Activated naive CD8-positive, alpha-beta T cell treated with anti-CD3 and anti-CD28 coated beads for 36 hours (primary cell): ENCODE data around the gene TRMT5. TPM values are rescaled to one million over a fixed set of nuclear protein-coding genes. Genes with fewer than 3 reads are reported as not detected.
A peak's percentile ranks its signal among the peaks of the same experiment; 100 is the strongest.

Experiments used
- DNase-seq: peaks from one replicate; pipeline ENCODE4 v3.0.0; 2021
- H3K27ac Mint-ChIP-seq: one replicate; pipeline ENCODE4 v1.8.0; 2022; ENCODE audit warnings: mild to moderate bottlenecking, moderate library complexity, mixed read lengths
- H3K27me3 Mint-ChIP-seq: one replicate; pipeline ENCODE4 v1.8.0; 2022; ENCODE audit warnings: mild to moderate bottlenecking, mixed read lengths
- H3K36me3 Mint-ChIP-seq: one replicate; pipeline ENCODE4 v1.8.0; 2021; ENCODE audit warnings: mild to moderate bottlenecking, mixed read lengths
- H3K4me1 Mint-ChIP-seq: one replicate; pipeline ENCODE4 v1.8.0; 2021; ENCODE audit warnings: mixed read lengths
- H3K4me3 Mint-ChIP-seq: one replicate; pipeline ENCODE4 v1.8.0; 2022; ENCODE audit warnings: mild to moderate bottlenecking, moderate library complexity, mixed read lengths
- H3K9me3 Mint-ChIP-seq: one replicate; pipeline ENCODE4 v1.8.0; 2022; ENCODE audit warnings: mixed read lengths
- total RNA-seq, 2 experiments: library from RNA; stranded (reverse); gene quantifications; one replicate each; pipeline ENCODE4 v1.2.3, GENCODE V29; 2021

Gene TRMT5
- total RNA-seq, 2 experiments from 2014 or later, result 20.8 to 24.8 TPM

DNA sequence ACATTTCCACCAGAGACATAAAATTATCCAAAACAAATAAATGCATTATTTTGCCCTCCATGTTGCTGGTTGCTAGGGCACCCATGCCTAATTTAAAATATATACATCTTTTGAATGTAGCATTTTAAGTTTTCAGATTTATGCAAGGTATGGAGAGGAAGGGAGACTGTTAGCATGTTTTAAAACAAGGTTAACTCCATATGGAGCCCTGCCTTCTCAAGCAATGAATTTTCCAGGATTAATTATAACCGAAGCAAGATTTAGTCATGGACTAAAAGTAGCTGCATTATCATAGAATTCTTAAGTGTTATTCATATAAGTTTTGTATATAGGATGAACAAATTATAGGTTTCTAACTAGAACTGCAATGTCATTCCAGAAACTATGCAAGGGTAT lies 37.2 kb downstream of the TRMT5 start:
- H3K4me3 Mint-ChIP-seq, result no peak overlapping the region
- H3K27ac Mint-ChIP-seq, result no peak overlapping the region
- peaks cover 27% of the 10 kb centered on the region for H3K36me3 Mint-ChIP-seq
- H3K27me3 Mint-ChIP-seq, result no peaks in the 10 kb centered on the region
- peaks cover 10% of the 10 kb centered on the region for H3K4me1 Mint-ChIP-seq
- H3K9me3 Mint-ChIP-seq, result no peaks in the 10 kb centered on the region
- no peak for DNase-seq

- Mint-ChIP-seq H3K27ac (no peak overlapping the region), H3K4me3 (no peak overlapping the region), H3K27me3 (no peaks in the 10 kb centered on the region), H3K4me1 (no peaks in the 10 kb centered on the region), H3K9me3 (no peaks in the 10 kb centered on the region), H3K36me3 (peaks cover 31% of the 10 kb centered on the region)
- DNase-seq, result no peak
Measured at GRCh38 chr14:60935319-60935718, 45.6 kb downstream of the TRMT5 start.

DNA sequence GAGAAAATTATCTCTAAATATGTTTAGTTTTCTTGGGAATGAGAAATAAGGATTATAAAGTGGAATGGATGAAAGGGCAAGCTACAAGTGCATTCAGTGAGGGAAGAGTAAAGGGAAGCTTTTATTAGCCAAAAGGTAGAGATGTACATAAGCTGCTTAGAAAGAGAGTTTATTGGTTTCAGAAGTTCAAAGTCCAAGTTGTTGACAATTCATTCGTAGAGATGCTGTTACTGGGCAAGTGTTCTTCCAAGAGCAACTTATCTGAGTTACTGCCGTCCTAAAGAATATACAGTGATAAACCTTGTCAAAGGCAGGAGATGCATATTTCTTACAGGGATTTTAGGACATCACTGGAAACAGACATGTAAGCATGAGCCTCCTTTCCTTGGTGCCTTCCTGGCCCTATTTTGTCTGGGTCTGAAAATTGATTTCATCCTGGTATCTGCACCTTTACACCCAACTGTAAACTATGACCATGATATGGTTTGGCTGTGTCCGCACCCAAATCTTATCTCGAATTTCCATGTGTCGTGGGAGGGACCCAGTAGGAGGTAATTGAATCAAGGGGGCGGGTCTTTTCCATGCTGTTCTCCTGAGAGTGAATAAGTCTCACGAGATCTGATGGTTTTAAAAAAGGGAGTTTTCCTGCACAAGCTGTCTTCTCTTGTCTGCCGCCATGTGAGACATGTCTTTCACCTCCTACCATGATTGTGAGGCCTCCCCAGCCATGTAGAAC lies 46.8 kb downstream of the TRMT5 start:
- peaks cover 25% of the 10 kb centered on the region for H3K36me3 Mint-ChIP-seq

GRCh38 chr14:60931218-60931617 lies 49.7 kb downstream of the TRMT5 start:
- DNase-seq, result no peak
- Mint-ChIP-seq H3K27me3 (no peaks in the 10 kb centered on the region), H3K27ac (no peak overlapping the region), H3K36me3 (peaks cover 20% of the 10 kb centered on the region), H3K9me3 (no peaks in the 10 kb centered on the region), H3K4me3 (no peak overlapping the region), H3K4me1 (peaks cover 1% of the 10 kb centered on the region)

More for the DNA sequence above, 46.8 kb downstream of the TRMT5 start:
- no peak overlapping the region for H3K4me3 Mint-ChIP-seq
- H3K27ac Mint-ChIP-seq, result no peak overlapping the region
- no peaks in the 10 kb centered on the region for H3K9me3 Mint-ChIP-seq
- no peak for DNase-seq
- no peaks in the 10 kb centered on the region for H3K27me3 Mint-ChIP-seq
- no peaks in the 10 kb centered on the region for H3K4me1 Mint-ChIP-seq

GRCh38 chr14:60926002-60926401 lies 54.9 kb downstream of the TRMT5 start:
- Mint-ChIP-seq H3K36me3 (peaks cover 13% of the 10 kb centered on the region), H3K9me3 (peaks cover 2% of the 10 kb centered on the region), H3K27me3 (no peaks in the 10 kb centered on the region), H3K4me1 (peaks cover 7% of the 10 kb centered on the region), H3K4me3 (no peak overlapping the region), H3K27ac (peak overlapping the region; percentile 36)
- no peak for DNase-seq

DNA sequence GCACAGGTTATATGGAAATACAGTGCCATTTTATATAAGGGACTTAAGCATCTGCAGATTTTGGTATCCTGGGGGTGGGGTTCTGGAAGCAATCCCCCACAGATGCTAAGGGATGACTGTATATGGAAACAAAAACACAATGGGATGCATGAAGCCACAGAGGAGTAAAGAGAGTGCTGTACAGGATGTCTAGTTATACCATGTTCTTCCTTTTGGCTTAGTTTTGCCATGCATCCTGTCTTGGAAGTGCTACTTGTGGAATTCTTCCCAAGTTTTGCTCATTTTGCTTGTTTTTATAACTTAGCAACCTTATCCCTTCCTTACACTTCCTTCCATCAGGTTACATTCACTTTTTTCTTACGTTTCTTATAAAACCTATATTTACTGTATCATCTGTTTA lies 55.6 kb downstream of the TRMT5 start:
- Mint-ChIP-seq H3K27ac (no peak overlapping the region), H3K9me3 (peaks cover 2% of the 10 kb centered on the region), H3K27me3 (no peaks in the 10 kb centered on the region), H3K36me3 (peaks cover 13% of the 10 kb centered on the region), H3K4me1 (peaks cover 7% of the 10 kb centered on the region), H3K4me3 (no peak overlapping the region)
- DNase-seq, result no peak

DNA sequence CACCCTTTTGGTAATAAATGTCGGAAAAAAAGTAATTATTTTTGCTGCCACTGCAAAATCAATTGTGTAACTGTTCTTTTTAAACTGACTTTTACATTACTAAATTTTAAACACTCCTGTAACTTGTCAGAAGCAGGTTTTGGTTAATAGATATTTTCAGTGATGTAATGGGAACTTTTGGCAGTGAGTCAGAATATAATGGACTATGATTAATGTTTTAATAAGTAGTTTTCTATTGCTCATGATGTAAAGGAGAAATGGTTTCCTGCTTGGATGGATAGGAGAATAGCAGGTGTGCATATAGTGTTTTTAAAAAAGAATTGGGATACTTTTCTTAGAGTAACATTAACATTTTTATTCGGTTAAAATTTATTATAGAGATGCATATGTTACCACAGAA lies 58.8 kb downstream of the TRMT5 start:
- Mint-ChIP-seq H3K4me1 (peaks cover 6% of the 10 kb centered on the region), H3K4me3 (no peak overlapping the region), H3K27ac (no peak overlapping the region), H3K27me3 (no peaks in the 10 kb centered on the region), H3K36me3 (peaks cover 13% of the 10 kb centered on the region), H3K9me3 (peaks cover 2% of the 10 kb centered on the region)
- no peak for DNase-seq

Other genes with a start within 250 kb of the TRMT5 start
- gene MNAT1, start 246.3 kb downstream of the TRMT5 start, total RNA-seq, result 10 to 100 TPM; 39.7 to 42.7 TPM
- 1 to 10 TPM; 3.3 to 4.0 TPM for gene SLC38A6, start 166 bp upstream of the TRMT5 start, total RNA-seq